Parathyroid adenoma (tissue), 2 donors: ENCODE measurements around the gene STAC2.
A peak's percentile ranks its signal among the peaks of the same experiment; 100 is the strongest.

ENCODE experiments used
- H2AFZ ChIP-seq: fragments of 300-600 bp; sonication (generic); one replicate; pipeline ENCODE4 v1.7.0; 2017; ENCODE audit warnings: antibody characterized with exemption, mild to moderate bottlenecking
- H3K27ac ChIP-seq: fragments of 300-600 bp; sonication (generic); one replicate; pipeline ENCODE4 v1.7.0; 2017
- H3K27me3 ChIP-seq: fragments of 300-600 bp; sonication (generic); one replicate; pipeline ENCODE4 v1.7.0; 2017; ENCODE audit warnings: low read length; ENCODE audit not compliant: control insufficient read depth, insufficient read depth
- H3K36me3 ChIP-seq: fragments of 300-600 bp; sonication (generic); one replicate; pipeline ENCODE4 v1.7.0; 2017; ENCODE audit warnings: low read length; ENCODE audit not compliant: control insufficient read depth, insufficient read depth
- H3K4me1 ChIP-seq: fragments of 300-600 bp; sonication (generic); one replicate; pipeline ENCODE4 v1.7.0; 2017; ENCODE audit warnings: control low read depth
- H3K4me2 ChIP-seq: fragments of 300-600 bp; sonication (generic); one replicate; pipeline ENCODE4 v1.7.0; 2017; ENCODE audit warnings: low read length
- H3K4me3 ChIP-seq: fragments of 300-600 bp; sonication (generic); one replicate; pipeline ENCODE4 v1.7.0; 2017; ENCODE audit warnings: low read depth, low read length
- H3K79me2 ChIP-seq: fragments of 300-600 bp; sonication (generic); one replicate; pipeline ENCODE4 v1.7.0; 2017; ENCODE audit warnings: control low read depth
- H3K9ac ChIP-seq: fragments of 300-600 bp; sonication (generic); one replicate; pipeline ENCODE4 v1.7.0; 2017; ENCODE audit warnings: mild to moderate bottlenecking
- H3K9me3 ChIP-seq: fragments of 300-600 bp; sonication (generic); one replicate; pipeline ENCODE4 v1.7.0; 2017; ENCODE audit warnings: low read length; ENCODE audit not compliant: control insufficient read depth
- TF ChIP-seq, protein P1 (sequence below): fragments of 300-600 bp; sonication (generic); IDR thresholded peaks from one replicate; pipeline ENCODE4 v1.7.0; 2017; ENCODE audit warnings: antibody characterized with exemption, mild to moderate bottlenecking
- donor health status: primary hyperparathyroidism.

STAC2 gene

DNA sequence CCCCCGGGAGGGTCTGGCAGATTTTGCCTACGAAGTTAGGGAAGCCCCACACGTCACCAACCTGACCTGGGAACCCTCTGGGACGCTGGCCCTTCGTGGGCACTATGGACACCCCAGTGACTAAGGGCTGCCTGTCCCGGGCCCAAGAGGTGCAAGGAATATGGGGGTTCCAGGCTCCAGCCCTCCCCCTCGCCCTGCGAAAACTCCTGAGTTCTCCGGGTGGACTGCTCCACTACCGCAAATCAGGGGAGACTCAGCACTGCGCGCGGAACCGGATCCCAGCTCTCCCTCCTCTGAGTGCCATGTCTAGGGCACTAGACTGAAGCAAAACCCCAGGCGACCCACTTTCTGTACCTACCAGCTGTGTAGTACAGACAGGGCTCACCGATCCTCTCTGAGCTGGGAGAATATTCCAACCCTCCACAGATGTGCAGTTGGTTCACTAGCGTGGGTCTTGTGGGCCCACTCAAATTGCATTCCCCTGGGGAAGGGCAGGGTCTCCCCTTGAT, 59.9 kb downstream of the STAC2 start, which contains the start of gene ARL5C:
Gene ARL5C (minus strand): TSS at position 321 of the 509 bp plus-strand sequence. CDS start 401 bp downstream, outside the sequence.
- no peak within 1 kb of the TSS for H3K9ac ChIP-seq
- H3K27me3 ChIP-seq, result no peaks in the 10 kb centered on the region
- TF ChIP-seq, protein P1, sequence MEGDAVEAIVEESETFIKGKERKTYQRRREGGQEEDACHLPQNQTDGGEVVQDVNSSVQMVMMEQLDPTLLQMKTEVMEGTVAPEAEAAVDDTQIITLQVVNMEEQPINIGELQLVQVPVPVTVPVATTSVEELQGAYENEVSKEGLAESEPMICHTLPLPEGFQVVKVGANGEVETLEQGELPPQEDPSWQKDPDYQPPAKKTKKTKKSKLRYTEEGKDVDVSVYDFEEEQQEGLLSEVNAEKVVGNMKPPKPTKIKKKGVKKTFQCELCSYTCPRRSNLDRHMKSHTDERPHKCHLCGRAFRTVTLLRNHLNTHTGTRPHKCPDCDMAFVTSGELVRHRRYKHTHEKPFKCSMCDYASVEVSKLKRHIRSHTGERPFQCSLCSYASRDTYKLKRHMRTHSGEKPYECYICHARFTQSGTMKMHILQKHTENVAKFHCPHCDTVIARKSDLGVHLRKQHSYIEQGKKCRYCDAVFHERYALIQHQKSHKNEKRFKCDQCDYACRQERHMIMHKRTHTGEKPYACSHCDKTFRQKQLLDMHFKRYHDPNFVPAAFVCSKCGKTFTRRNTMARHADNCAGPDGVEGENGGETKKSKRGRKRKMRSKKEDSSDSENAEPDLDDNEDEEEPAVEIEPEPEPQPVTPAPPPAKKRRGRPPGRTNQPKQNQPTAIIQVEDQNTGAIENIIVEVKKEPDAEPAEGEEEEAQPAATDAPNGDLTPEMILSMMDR, result no peak
- H3K4me2 ChIP-seq, result peak within 1 kb of the TSS; percentile 56
- H2AFZ ChIP-seq, result peak within 1 kb of the TSS; percentile 74
- no peaks in the 10 kb centered on the region for H3K79me2 ChIP-seq
- no peaks in the 10 kb centered on the region for H3K9me3 ChIP-seq
- peak within 1 kb of the TSS; percentile 32 for H3K4me3 ChIP-seq
- no peaks in the 10 kb centered on the region for H3K36me3 ChIP-seq
- no peaks in the 10 kb centered on the region for H3K4me1 ChIP-seq
- no peak within 1 kb of the TSS for H3K27ac ChIP-seq

DNA sequence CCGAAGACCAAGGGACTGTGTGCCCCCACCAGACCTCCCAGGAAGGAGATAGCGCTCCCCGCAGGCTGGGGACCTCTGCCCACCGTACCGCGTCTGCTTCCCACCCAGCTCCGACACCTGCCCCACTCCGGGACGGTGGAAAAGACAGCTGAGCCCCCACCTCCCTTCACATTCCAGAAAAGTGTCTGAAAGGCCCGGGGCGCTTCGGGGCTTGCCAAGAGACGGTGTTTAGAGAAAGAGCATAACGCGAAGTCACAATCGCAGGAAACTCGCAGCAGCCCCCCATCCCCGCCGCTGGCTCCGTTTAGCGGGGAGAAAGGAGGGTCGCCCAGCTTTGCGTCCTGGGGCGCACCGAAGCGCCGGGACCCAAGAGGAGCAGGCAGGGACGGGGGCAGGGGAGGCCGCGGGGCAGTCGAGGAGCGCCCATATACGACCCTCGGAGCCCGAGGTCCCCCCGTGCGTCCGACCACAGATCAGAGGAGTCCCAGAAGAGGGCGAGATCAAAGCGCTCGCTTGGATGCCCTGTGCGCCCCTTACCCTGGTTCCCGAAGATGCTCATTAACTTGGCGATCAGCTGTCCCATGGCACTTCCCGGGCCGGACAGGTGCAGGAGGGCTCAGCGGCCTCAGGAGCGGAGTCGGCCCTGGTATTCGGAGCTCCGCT, 60.4 kb downstream of the STAC2 start:
- H3K4me3 ChIP-seq, result peak overlapping the region; percentile 32
- no peaks in the 10 kb centered on the region for H3K4me1 ChIP-seq
- no peak overlapping the region for H3K27ac ChIP-seq
- TF ChIP-seq, protein P1, result no peak
- H3K36me3 ChIP-seq, result no peaks in the 10 kb centered on the region
- H3K4me2 ChIP-seq, result peak overlapping the region; percentile 56
- H3K9me3 ChIP-seq, result no peaks in the 10 kb centered on the region
- H2AFZ ChIP-seq, result peak overlapping the region; percentile 74
- no peaks in the 10 kb centered on the region for H3K27me3 ChIP-seq
- H3K9ac ChIP-seq, result no peak overlapping the region
- no peaks in the 10 kb centered on the region for H3K79me2 ChIP-seq

DNA sequence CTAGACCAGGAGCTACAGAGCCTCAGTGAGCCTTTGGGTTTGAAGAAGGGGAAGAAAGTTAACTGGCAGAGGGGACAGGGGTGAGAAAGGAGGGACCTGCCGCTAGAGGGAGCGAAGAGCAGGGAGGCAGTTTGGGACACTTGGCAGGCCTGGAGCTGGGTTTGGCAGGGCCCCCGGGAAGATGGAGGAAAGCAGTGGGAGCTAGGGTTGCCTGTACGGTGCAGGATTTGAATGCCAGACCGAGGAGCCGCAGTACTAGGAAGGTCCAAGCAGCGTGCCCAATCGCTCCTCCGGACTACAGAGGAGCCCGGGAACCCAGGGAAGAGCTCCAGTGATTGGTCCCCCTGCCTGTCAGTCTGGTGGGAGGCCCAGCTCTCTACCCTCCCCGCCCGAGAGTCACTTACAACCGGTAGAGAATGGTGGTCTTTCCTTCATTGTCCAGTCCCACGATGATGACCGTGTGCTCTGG, 61.0 kb downstream of the STAC2 start:
- peak overlapping the region; percentile 56 for H3K4me2 ChIP-seq
- TF ChIP-seq, protein P1, result peak; percentile 84
- no peaks in the 10 kb centered on the region for H3K4me1 ChIP-seq
- no peaks in the 10 kb centered on the region for H3K27me3 ChIP-seq
- H2AFZ ChIP-seq, result peak overlapping the region; percentile 74
- H3K9ac ChIP-seq, result no peak overlapping the region
- H3K79me2 ChIP-seq, result no peaks in the 10 kb centered on the region
- no peak overlapping the region for H3K27ac ChIP-seq
- peak overlapping the region; percentile 32 for H3K4me3 ChIP-seq
- no peaks in the 10 kb centered on the region for H3K9me3 ChIP-seq
- no peaks in the 10 kb centered on the region for H3K36me3 ChIP-seq

DNA sequence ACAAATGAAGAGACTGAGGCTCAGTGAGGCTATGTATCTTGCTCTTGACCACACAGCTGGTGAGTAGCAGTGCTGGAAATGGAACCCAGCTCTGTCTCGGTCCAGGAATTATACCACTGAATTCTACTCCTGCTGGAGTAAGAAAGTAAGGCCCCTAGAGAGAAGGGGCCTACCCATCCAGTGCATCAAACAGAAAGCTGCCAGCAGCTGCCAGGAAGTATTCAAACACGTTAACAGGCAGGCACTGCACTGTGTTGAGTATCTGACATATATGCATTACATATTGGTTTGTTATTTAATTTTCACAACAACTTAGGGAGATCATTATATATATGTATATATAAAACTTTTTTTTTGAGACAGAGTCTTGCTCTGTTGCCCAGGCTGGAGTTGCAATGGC, 63.8 kb downstream of the STAC2 start:
- Histone ChIP-seq H3K79me2 (no peaks in the 10 kb centered on the region), H3K9ac (no peak overlapping the region)

More for the DNA sequence above, 63.8 kb downstream of the STAC2 start:
- Histone ChIP-seq H3K9me3 (no peaks in the 10 kb centered on the region), H3K27me3 (no peaks in the 10 kb centered on the region), H3K4me2 (no peak overlapping the region), H3K4me3 (no peak overlapping the region), H3K36me3 (no peaks in the 10 kb centered on the region), H3K27ac (no peak overlapping the region), H3K4me1 (no peaks in the 10 kb centered on the region), H2AFZ (no peak overlapping the region)
- TF ChIP-seq, protein P1, result no peak
